Measurements from ENCODE around the gene LRRC25. TPM values are rescaled to one million over a fixed set of nuclear protein-coding genes. Genes with fewer than 3 reads are reported as not detected.

The LRRC25 gene
- total RNA-seq, 1 experiment from 2014 or later = not detected

GRCh38 chr19:18440936-18441803 is 43.7 kb upstream of the LRRC25 start:
- no peak overlapping the region for H3K27ac ChIP-seq
- no peak overlapping the region for H2AFZ ChIP-seq
- intact Hi-C loops (cut with micrococcal nuclease; ENCODE audit: unreplicated experiment) = no loop called here
- H3K27me3 ChIP-seq (ENCODE audit: insufficient read depth, low read depth) = no peaks in the 10 kb centered on the region
- no peaks in the 10 kb centered on the region; the same call in 1 of the 2 replicates for H4K20me1 ChIP-seq (ENCODE audit: insufficient read depth)
- DNase-seq = no peak
- H3K36me3 ChIP-seq (ENCODE audit: low read depth) = no peaks in the 10 kb centered on the region
- no peak overlapping the region for H3K4me3 ChIP-seq
- no TSS peak for BruUV-seq (replicated peaks)
- POLR2A ChIA-PET (ENCODE audit: unreplicated experiment) = interaction anchor here (0.5 kb wide), 1 partner anchor 477 kb away, joined by 3 read pairs; no protein-coding TSS in a partner anchor
- no peak overlapping the region for H3K4me2 ChIP-seq
- no peaks in the 10 kb centered on the region for H3K9me2 ChIP-seq (ENCODE audit: insufficient read depth)
- H3F3A ChIP-seq (ENCODE audit: insufficient read depth, low read depth) = peaks cover 58% of the 10 kb centered on the region
- H3K79me2 ChIP-seq (ENCODE audit: low read depth) = peaks cover 5% of the 10 kb centered on the region; the same call in 1 of the 2 replicates
- no peak for TF ChIP-seq EZH2 (IDR thresholded peaks at IDR 0.05; ENCODE audit: low read depth)
- TF ChIP-seq, protein P1, sequence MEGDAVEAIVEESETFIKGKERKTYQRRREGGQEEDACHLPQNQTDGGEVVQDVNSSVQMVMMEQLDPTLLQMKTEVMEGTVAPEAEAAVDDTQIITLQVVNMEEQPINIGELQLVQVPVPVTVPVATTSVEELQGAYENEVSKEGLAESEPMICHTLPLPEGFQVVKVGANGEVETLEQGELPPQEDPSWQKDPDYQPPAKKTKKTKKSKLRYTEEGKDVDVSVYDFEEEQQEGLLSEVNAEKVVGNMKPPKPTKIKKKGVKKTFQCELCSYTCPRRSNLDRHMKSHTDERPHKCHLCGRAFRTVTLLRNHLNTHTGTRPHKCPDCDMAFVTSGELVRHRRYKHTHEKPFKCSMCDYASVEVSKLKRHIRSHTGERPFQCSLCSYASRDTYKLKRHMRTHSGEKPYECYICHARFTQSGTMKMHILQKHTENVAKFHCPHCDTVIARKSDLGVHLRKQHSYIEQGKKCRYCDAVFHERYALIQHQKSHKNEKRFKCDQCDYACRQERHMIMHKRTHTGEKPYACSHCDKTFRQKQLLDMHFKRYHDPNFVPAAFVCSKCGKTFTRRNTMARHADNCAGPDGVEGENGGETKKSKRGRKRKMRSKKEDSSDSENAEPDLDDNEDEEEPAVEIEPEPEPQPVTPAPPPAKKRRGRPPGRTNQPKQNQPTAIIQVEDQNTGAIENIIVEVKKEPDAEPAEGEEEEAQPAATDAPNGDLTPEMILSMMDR (conservative IDR thresholded peaks at IDR 0.05) = no peak
- peaks cover 35% of the 10 kb centered on the region for H3K4me1 ChIP-seq (replicated peaks; ENCODE audit: insufficient read depth)
- CTCF ChIA-PET = no interaction called here
- no peaks in the 10 kb centered on the region for H3K9me3 ChIP-seq (ENCODE audit: insufficient read depth, low read depth)

GRCh38 chr19:18440415-18440877 is 43.0 kb upstream of the LRRC25 start:
- H3K27ac ChIP-seq = 0 out of 2 replicates have a peak overlapping the region, but pooled peaks have one; percentile 11

GRCh38 chr19:18439910-18440237 is 42.5 kb upstream of the LRRC25 start:
- Histone ChIP-seq H3F3A (ENCODE audit: insufficient read depth, low read depth) (peaks cover 70% of the 10 kb centered on the region), H3K36me3 (ENCODE audit: low read depth) (no peaks in the 10 kb centered on the region), H3K27ac (0 out of 2 replicates have a peak overlapping the region, but pooled peaks have one; percentile 72), H3K9me2 (ENCODE audit: insufficient read depth) (no peaks in the 10 kb centered on the region), H4K20me1 (ENCODE audit: insufficient read depth) (no peaks in the 10 kb centered on the region), H3K79me2 (ENCODE audit: low read depth) (peaks cover 8% of the 10 kb centered on the region; the same call in 1 of the 2 replicates), H3K4me3 (no peak overlapping the region), H3K9me3 (ENCODE audit: insufficient read depth, low read depth) (no peaks in the 10 kb centered on the region), H2AFZ (no peak overlapping the region), H3K4me1 (replicated peaks; ENCODE audit: insufficient read depth) (peaks cover 24% of the 10 kb centered on the region), H3K4me2 (no peak overlapping the region), H3K27me3 (ENCODE audit: insufficient read depth, low read depth) (no peaks in the 10 kb centered on the region)
- TF ChIP-seq, protein P1 (conservative IDR thresholded peaks at IDR 0.05) = no peak
- TF ChIP-seq EZH2 (IDR thresholded peaks at IDR 0.05; ENCODE audit: low read depth) = no peak
- intact Hi-C loops (cut with micrococcal nuclease; ENCODE audit: unreplicated experiment) = no loop called here
- ChIA-PET POLR2A (ENCODE audit: unreplicated experiment) (no interaction called here), CTCF (interaction anchor here (0.7 kb wide), 1 partner anchor 120 kb away, joined by 3 read pairs; no protein-coding TSS in a partner anchor)
- DNase-seq = no peak
- BruUV-seq (replicated peaks) = no TSS peak

More at GRCh38 chr19:18440415-18440877, 43.0 kb upstream of the LRRC25 start:
- DNase-seq = peak in 1 of 2 experiments; percentile 41
- no peaks in the 10 kb centered on the region for H3K36me3 ChIP-seq (ENCODE audit: low read depth)
- no peaks in the 10 kb centered on the region for H3K9me2 ChIP-seq (ENCODE audit: insufficient read depth)
- H3K9me3 ChIP-seq (ENCODE audit: insufficient read depth, low read depth) = no peaks in the 10 kb centered on the region
- no peaks in the 10 kb centered on the region for H3K27me3 ChIP-seq (ENCODE audit: insufficient read depth, low read depth)
- POLR2A ChIA-PET (ENCODE audit: unreplicated experiment) = no interaction called here
- BruUV-seq (replicated peaks) = no TSS peak
- peaks cover 28% of the 10 kb centered on the region for H3K4me1 ChIP-seq (replicated peaks; ENCODE audit: insufficient read depth)
- peaks cover 65% of the 10 kb centered on the region for H3F3A ChIP-seq (ENCODE audit: insufficient read depth, low read depth)
- H4K20me1 ChIP-seq (ENCODE audit: insufficient read depth) = no peaks in the 10 kb centered on the region
- TF ChIP-seq EZH2 (IDR thresholded peaks at IDR 0.05; ENCODE audit: low read depth) = no peak
- TF ChIP-seq, protein P1 (conservative IDR thresholded peaks at IDR 0.05) = peak; percentile 62
- intact Hi-C loops (cut with micrococcal nuclease; ENCODE audit: unreplicated experiment) = no loop called here
- no peak overlapping the region for H3K4me3 ChIP-seq
- peaks cover 8% of the 10 kb centered on the region; the same call in 1 of the 2 replicates for H3K79me2 ChIP-seq (ENCODE audit: low read depth)
- CTCF ChIA-PET = no interaction called here
- H2AFZ ChIP-seq = no peak overlapping the region
- H3K4me2 ChIP-seq = no peak overlapping the region
